GM12878 (cell line): ENCODE results near the gene TPMT.

Source experiments
- ESRRA ChIP-seq: IDR thresholded peaks from 2 replicates; pipeline ENCODE4 v1.6.1; 2012; ENCODE audit warnings: mild to moderate bottlenecking, low read length, improper control_type of control experiment
- EZH2 ChIP-seq: IDR thresholded peaks from 2 replicates; pipeline ENCODE4 v1.6.1; 2012; ENCODE audit warnings: low read depth, mild to moderate bottlenecking, control low read depth, inconsistent platforms, low read length, borderline replicate concordance; ENCODE audit not compliant: control insufficient read depth
- NR2C2 ChIP-seq: IDR thresholded peaks from 2 replicates; pipeline ENCODE4 v1.6.1; 2011; ENCODE audit warnings: borderline replicate concordance, low read depth; ENCODE audit not compliant: control insufficient read depth, insufficient read length
- POLR2A ChIP-seq: IDR thresholded peaks from 2 replicates; pipeline ENCODE4 v1.6.1; 2011; ENCODE audit warnings: low read depth, mild to moderate bottlenecking, low read length
- SIX5 ChIP-seq: IDR thresholded peaks from 2 replicates; pipeline ENCODE4 v1.6.1; 2011; ENCODE audit warnings: mild to moderate bottlenecking, low read depth, low read length, moderate library complexity; ENCODE audit not compliant: severe bottlenecking
- SUZ12 ChIP-seq: fragments of 200-600 bp; sonication (generic); IDR thresholded peaks from one replicate; pipeline ENCODE4 v1.6.1; 2018; ENCODE audit warnings: antibody characterized with exemption, mild to moderate bottlenecking; ENCODE audit not compliant: unreplicated experiment
- TARDBP ChIP-seq: IDR thresholded peaks from 2 replicates; pipeline ENCODE4 v1.6.1; 2016; ENCODE audit warnings: borderline replicate concordance
- TCF12 ChIP-seq: IDR thresholded peaks from 2 replicates; pipeline ENCODE4 v1.6.1; 2011; ENCODE audit warnings: low read depth, mild to moderate bottlenecking, low read length
- ZNF274 ChIP-seq: IDR thresholded peaks from one replicate; pipeline ENCODE4 v1.8.0; 2011; ENCODE audit not compliant: insufficient read length, insufficient read depth
- TF ChIP-seq, protein P1 (sequence below), 3 experiments: IDR thresholded peaks in 2 of 3; conservative IDR thresholded peaks in 1 of 3; 2 replicates each; pipeline ENCODE4 v1.5.1; 2011; ENCODE audit warnings: low read depth in 3 of 3, low read length in 3 of 3, mild to moderate bottlenecking in 3 of 3, control low read depth in 2 of 3, moderate library complexity in 2 of 3, inconsistent platforms in 1 of 3, mixed read lengths in 1 of 3; ENCODE audit not compliant: control insufficient read depth in 2 of 3, insufficient read depth in 1 of 3; ENCODE audit errors: extremely low read depth in 1 of 3
- TF ChIP-seq, protein P2 (sequence below): IDR thresholded peaks from 2 replicates; pipeline ENCODE4 v1.6.1; 2011; ENCODE audit warnings: mild to moderate bottlenecking, low read depth, low read length, moderate library complexity; ENCODE audit not compliant: insufficient replicate concordance
- TF ChIP-seq, protein P3 (sequence below): fragments of 450-650 bp; IDR thresholded peaks from 2 replicates; pipeline ENCODE4 v1.6.1; 2017; ENCODE audit warnings: low read depth, mild to moderate bottlenecking, moderate library complexity
- TF ChIP-seq, protein P4 (sequence below): IDR thresholded peaks from 2 replicates; pipeline ENCODE4 v1.6.1; 2011; ENCODE audit warnings: low read depth, low read length, improper control_type of control experiment, borderline replicate concordance
- TF ChIP-seq, protein P5 (sequence below): fragments of 450-650 bp; IDR thresholded peaks from 2 replicates; pipeline ENCODE4 v1.6.1; 2016; ENCODE audit warnings: mild to moderate bottlenecking

DNA sequence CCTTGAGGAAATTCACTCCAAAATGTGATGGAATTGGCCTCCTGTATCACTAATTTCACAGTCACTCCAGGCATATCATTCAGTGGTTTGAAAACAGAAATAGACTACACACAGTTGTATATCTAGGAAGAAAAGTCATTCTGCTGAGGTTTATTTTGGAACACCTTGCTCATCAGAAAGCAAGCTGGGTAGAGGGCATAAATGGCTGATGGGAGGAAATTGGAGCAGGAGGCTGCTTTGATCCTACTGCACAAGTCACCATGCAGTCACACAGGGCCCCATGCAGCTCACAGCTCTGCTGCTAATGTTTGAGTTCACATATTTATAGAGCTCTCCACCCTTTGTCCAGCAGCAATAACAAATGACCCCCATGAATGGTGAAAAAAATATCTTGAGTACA is 44.7 kb downstream of the TPMT start:
- TF ChIP-seq POLR2A (no peak), SUZ12 (no peak), TCF12 (no peak), SIX5 (no peak), ESRRA (no peak), ZNF274 (no peak), TARDBP (no peak), NR2C2 (no peak), EZH2 (no peak)
- TF ChIP-seq, protein P1, sequence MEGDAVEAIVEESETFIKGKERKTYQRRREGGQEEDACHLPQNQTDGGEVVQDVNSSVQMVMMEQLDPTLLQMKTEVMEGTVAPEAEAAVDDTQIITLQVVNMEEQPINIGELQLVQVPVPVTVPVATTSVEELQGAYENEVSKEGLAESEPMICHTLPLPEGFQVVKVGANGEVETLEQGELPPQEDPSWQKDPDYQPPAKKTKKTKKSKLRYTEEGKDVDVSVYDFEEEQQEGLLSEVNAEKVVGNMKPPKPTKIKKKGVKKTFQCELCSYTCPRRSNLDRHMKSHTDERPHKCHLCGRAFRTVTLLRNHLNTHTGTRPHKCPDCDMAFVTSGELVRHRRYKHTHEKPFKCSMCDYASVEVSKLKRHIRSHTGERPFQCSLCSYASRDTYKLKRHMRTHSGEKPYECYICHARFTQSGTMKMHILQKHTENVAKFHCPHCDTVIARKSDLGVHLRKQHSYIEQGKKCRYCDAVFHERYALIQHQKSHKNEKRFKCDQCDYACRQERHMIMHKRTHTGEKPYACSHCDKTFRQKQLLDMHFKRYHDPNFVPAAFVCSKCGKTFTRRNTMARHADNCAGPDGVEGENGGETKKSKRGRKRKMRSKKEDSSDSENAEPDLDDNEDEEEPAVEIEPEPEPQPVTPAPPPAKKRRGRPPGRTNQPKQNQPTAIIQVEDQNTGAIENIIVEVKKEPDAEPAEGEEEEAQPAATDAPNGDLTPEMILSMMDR (IDR thresholded peaks at IDR 0.05 in 2 of 3, conservative IDR thresholded peaks at IDR 0.05 in 1 of 3; ENCODE audit: control insufficient read depth in 2 of 3, extremely low read depth in 1 of 3, insufficient read depth in 1 of 3, low read depth in 3 of 3, low read length in 3 of 3): no peak
- TF ChIP-seq, protein P2, sequence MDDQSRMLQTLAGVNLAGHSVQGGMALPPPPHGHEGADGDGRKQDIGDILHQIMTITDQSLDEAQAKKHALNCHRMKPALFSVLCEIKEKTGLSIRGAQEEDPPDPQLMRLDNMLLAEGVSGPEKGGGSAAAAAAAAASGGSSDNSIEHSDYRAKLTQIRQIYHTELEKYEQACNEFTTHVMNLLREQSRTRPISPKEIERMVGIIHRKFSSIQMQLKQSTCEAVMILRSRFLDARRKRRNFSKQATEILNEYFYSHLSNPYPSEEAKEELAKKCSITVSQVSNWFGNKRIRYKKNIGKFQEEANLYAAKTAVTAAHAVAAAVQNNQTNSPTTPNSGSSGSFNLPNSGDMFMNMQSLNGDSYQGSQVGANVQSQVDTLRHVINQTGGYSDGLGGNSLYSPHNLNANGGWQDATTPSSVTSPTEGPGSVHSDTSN: no peak
- TF ChIP-seq, protein P3, sequence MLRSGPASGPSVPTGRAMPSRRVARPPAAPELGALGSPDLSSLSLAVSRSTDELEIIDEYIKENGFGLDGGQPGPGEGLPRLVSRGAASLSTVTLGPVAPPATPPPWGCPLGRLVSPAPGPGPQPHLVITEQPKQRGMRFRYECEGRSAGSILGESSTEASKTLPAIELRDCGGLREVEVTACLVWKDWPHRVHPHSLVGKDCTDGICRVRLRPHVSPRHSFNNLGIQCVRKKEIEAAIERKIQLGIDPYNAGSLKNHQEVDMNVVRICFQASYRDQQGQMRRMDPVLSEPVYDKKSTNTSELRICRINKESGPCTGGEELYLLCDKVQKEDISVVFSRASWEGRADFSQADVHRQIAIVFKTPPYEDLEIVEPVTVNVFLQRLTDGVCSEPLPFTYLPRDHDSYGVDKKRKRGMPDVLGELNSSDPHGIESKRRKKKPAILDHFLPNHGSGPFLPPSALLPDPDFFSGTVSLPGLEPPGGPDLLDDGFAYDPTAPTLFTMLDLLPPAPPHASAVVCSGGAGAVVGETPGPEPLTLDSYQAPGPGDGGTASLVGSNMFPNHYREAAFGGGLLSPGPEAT: no peak
- TF ChIP-seq, protein P4, sequence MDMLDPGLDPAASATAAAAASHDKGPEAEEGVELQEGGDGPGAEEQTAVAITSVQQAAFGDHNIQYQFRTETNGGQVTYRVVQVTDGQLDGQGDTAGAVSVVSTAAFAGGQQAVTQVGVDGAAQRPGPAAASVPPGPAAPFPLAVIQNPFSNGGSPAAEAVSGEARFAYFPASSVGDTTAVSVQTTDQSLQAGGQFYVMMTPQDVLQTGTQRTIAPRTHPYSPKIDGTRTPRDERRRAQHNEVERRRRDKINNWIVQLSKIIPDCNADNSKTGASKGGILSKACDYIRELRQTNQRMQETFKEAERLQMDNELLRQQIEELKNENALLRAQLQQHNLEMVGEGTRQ: no peak
- TF ChIP-seq, protein P5, sequence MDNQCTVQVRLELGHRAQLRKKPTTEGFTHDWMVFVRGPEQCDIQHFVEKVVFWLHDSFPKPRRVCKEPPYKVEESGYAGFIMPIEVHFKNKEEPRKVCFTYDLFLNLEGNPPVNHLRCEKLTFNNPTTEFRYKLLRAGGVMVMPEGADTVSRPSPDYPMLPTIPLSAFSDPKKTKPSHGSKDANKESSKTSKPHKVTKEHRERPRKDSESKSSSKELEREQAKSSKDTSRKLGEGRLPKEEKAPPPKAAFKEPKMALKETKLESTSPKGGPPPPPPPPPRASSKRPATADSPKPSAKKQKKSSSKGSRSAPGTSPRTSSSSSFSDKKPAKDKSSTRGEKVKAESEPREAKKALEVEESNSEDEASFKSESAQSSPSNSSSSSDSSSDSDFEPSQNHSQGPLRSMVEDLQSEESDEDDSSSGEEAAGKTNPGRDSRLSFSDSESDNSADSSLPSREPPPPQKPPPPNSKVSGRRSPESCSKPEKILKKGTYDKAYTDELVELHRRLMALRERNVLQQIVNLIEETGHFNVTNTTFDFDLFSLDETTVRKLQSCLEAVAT: no peak
